Activated CD4-positive, alpha-beta T cell treated with anti-CD3 and anti-CD28 coated beads, Interleukin-2, amount 50 U/mL, for 1 hour (primary cell): ENCODE measurements around the gene KIF25.
"Not testable (repeated sequence)": the region's sequence is repeated elsewhere in the genome, so short reads cannot be mapped to it uniquely, and the experiment has no call there.

ENCODE experiments used
- DNase-seq: peaks from one replicate; pipeline ENCODE4 v3.0.0-alpha.2; 2020

Gene KIF25

DNA sequence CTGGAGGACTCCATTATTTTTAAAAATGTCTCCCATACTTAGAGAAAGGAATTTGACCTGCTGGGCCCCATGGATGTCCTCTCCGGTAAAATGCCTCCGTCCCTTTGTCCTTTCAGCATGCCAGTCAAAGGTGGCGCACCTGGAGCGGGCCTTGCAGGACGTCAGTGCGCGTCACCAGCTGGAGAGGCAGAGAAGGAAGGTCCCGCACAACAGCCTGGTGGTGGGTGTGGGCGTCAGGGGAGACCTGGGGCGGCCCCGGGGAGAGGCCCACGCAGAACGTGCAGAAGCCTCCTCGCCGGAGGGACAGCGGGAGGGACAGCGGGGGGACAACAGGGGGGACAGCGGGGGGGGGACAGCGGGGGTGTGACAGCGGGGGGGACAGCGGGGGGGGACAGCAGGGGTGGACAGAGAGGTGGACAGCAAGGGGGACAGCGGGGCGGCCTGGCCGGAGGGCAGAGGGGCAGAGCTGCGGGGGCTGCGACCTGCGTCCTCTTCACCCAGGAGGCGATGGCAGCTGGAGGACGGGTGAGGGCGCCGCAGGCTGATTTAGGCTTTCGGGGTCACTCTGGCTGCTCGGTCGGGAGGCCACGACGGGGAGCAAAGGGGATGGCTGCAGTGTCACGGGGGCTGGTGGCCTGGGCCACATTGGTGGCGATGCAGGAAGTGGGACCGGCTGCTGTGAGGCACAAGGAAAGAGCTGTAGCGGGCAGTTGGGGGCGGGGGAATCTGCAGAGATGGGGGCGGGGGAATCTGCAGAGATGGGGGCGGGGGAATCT lies 859 bp upstream of the KIF25 start:
- no peak for DNase-seq

DNA sequence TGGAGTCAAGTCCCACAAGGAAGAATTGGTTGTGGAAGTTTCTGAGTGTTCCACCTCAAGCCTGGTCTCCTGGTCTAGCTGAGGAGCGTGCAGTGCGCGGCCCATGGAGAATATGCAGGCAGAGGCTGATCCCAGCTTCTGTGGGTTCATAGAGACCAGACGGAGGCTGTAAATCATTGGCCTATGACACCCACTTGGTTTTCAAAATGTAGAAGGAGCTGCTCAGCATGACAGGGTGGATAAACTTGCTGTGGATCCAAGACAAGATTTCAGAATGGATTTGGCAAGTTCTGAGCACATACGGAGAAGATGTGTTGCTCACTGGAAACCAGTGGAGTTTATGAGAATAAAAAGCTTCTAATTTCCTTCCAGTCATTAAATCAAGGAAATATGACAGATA lies 744 bp downstream of the KIF25 start:
- no peak for DNase-seq

DNA sequence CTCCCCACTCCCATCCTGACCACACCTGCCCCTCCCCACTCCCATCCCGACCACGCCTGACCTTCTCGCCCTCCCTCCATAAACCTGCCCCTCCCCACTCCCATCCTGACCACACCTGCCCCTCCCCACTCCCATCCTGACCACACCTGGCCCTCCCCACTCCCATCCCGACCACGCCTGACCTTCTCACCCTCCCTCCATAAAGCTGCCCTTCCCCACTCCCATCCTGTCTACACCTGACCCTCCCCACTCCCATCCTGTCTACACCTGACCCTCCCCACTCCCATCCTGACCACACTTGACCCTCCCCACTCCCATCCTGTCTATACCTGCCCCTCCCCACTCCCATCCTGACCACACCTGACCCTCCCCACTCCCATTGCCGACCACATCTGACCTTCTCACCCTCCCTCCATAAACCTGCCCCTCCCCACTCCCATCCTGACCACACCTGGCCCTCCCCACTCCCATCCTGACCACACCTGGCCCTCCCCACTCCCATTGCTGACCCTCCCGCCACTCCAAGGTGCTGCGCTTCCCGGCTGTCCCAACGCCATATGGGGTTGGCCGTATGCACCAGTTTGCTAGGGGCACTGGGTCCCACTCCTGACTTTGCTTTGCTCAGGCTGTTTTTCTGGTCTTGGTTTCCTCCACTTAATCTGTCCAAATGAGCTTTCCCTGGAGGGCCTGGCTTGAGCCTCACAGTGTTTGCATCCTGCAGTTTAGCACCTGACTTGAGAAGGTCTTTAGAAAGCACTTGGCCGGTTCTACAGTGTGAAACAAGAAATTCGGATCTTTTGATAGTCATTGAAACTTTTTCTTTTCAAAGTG lies 2.9 kb downstream of the KIF25 start:
- no peak for DNase-seq

DNA sequence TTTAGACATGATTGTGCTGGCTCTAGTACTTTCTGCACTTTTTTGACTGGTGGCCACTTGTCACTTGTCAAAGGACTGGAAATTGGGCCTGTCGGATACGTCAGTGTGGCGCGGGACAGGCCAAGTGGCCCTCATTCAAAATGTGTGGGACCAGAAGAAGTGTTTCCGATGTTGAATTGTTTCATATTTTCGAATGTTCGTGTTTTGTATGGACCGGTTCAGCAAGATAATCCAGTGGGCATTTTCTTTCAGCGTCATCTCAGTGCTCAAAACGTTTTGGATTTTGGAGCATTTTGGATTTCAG lies 3.5 kb downstream of the KIF25 start:
- DNase-seq: no peak

DNA sequence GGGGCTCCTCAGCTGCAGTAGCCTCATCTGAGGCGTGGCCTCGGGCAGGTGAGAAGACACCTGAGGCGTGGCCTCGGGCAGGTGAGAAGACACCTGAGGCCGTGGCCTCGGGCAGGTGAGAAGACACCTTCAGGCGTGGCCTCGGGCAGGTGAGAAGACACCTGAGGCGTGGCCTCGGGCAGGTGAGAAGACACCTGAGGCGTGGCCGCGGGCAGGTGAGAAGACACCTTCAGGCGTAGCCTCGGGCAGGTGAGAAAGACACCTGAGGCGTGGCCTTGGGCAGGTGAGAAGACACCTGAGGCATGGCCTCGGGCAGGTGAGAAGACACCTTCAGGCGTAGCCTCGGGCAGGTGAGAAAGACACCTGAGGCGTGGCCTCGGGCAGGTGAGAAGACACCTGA lies 4.0 kb downstream of the KIF25 start:
- not testable (repeated sequence) for DNase-seq

DNA sequence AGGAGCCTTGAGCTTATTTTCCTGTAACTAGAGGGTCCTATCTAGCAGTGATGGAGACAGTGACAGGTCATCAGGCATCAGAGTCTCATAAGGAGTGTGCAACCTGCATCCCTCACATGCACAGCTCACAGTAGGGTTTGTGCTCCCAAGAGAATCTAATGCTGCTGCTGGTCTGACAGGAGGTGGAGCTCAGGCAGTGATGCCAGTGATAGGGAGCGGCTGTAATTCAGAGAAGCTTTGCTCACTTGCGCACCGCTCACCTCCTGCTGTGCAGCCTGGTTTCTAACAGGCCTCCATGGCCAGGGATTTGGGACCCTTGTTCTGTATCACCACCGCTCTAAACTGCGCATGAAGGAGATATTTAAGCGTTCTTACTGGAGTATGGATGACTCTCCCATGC lies 5.3 kb downstream of the KIF25 start:
- DNase-seq: no peak

DNA sequence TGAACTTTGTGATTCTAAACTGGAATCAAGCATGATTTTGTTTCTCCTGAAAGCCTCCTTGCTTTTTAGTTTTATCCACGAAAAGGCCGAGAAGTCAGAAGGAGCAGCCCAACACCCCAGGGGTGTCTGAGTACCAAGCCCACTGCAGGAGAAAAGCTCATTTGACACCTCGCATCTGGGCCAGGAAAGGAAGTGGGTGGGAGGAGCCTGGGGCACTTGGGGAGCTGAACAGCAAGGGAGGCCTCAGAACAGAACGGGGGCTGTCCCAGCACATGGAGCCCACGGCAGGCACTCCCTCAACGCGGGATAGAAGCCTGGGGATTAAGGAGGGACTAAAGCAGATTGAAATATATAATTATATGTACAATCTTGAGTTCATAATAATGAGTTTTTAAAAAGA lies 6.6 kb downstream of the KIF25 start:
- no peak for DNase-seq

DNA sequence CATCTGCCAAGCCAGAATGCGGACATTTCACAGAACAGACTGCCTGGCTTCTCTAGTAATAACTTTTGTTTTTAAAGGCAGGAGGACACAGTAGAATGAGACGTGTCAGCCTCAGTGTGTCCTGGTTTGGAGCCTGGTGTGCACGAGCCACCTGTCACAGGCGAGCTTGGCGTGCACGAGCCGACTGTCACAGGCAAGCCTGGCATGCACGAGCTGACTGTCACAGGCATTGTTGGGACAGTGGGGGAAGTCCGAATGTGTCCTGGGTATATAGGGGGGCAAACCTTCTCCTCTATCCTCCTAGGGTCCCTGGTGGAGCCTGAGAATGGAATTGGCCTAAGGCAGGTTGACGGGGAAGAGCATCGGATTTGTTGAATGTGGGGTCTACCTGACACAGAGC lies 7.5 kb downstream of the KIF25 start:
- DNase-seq: no peak

DNA sequence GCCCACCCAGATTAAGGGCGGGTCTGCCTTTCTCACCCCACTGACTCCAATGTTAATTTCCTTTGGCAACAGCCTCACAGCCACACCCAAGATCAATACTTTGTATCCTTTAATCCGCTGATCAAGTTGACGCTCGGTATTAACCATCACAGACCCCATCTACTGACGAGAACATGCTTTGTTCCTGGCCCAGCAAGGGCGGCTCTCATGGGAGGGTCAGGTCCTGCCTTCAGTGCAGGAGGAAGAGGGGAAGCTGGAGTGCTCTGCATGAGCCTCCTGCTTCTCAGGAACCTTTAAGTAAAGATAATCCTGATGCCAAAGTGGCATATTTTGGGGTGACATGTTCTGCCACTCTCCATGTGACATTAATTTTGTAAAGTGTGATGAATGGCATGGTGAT lies 8.3 kb downstream of the KIF25 start:
- no peak for DNase-seq

DNA sequence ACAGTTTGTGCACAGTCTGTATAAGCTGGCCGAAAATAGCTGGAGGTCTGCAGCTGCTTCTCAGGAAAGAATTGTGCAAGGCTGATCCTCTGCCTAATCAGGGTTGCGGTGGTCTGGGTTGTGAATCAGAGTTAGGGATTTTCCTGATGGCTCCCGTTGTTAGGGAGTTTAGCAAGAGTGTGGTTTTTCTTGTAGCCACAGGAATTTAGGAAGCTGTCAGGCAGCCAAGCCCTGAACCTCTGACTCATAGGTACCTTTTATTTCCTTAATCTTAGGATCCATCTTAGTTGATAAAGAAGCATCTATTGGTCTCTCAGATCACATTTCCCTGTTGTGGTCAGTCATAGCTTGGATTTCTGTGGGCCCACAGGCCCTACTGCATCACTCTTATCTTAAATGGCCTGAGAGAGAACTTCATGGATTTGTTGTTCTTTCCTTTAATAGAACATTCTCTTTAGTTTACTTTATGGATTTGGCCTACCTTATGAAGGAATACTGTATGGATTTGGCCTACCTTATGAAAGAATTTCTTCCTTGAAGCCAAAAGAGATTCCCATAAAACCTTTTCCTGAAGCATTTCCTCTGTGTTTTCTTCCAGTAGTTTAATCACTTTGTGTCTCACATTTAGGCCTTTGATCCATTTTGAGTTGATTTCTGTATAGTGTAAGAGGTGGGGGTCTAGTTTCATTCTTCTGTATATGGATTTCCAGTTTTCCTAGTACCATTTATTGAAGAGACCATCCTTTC lies 10.3 kb downstream of the KIF25 start:
- no peak for DNase-seq

DNA sequence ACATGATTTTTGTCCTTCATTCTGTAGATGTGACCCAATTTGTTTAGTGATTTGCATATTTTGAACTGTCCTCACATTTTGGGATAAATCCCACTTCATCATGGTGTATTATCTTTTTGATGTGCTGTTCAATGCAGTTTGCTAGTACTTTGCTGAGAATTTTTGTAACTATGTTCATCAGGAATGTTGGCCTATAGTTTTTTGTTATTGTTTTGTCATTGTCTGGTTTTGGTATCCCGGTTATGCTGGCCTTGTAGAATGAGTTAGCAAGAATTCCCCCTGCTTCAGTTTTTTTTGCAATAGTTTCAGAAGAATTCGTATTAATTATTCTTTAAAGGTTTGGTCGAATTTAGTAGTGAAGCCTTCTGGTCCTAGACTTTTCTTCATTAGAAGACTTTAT lies 11.9 kb downstream of the KIF25 start:
- DNase-seq: no peak

DNA sequence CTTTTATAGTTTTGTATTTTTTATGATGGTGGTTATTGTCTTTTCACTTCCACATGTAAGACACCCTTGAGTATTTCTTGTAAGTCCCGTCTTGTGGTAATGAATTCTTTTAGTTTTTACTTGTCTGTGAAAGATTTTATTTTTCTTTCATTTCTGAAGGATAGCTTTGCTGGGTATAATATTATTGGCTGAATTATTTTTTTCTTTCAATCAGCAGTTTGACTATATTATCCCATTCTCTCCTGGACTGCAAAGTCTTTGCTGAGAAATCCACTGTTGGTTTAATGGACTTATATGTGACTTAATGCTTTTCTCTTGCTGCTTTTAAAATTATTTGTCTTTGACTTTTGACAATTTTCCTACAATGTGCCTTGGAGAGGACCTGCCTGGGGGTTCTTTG lies 13.8 kb downstream of the KIF25 start:
- no peak for DNase-seq

DNA sequence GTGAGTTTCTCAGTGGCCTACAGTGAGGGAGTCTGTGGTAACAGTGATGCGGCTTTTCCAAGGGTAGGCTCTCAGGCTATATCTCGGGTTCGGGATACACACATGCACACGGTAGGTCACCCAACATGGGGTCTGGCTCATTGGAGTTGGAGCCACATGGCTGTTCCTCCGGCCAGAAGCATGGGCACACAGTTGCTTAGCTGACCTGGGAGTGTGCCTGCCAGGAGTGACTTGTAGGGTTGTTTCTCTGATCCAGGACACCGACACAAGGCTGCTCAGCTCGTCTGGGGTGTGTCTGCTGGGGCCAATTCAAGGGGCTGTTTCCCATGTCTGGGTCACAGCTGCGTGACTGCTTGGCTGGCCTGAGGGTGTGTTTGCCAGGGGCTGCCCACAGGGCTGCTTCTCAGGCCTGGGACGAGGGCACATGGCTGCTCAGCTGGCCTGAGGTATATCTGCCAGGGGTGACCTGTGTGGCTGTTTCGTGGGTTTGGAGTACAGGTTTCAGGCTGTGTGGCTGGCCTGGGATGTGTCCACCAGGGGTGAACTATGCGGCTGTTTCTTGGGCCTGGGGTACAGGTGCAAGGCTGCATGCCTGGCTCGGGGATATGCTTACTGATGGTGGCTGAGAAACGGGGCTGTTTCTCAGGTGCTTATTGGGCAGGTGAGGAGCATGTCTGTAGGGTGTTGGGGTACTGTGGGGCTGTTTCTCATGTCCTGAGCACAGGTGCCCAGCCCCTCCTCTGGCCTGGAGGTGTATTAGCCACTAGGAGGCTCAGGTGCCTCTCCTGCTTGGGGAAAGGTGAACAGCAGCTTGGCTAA lies 15.2 kb downstream of the KIF25 start:
- DNase-seq: no peak

DNA sequence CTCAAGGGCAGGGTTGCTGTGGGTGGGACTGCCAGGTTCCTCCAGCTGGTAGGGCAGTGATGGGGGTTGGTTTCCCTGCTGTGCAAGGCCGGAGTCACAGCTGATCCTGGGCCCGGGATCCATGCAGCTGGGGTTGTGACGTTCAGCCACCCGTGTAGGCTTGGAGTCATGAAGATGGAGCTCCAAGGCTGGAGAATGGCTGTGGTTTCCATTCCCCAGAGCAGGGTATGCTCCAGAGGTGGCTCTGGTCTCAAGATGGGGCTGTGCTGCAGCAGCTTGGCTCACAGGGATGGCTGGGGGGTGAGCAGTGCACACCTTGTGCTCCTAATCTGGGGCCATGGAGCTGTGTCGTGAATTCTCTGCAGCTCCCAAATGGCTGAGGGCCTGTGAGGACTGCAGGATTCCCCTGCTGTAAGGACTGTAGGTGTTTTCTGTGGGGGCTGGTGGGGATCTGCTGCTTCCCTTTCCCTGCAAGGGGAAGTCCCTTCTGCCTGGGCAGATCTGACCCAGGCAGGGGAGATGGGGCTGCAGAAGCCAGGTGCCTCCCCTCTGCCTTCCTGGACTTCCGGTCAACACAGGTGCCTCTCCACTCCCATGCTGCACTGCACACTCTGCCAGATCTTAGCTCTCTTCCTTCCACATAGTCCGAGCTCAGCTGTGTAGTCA lies 15.9 kb downstream of the KIF25 start:
- DNase-seq: no peak

DNA sequence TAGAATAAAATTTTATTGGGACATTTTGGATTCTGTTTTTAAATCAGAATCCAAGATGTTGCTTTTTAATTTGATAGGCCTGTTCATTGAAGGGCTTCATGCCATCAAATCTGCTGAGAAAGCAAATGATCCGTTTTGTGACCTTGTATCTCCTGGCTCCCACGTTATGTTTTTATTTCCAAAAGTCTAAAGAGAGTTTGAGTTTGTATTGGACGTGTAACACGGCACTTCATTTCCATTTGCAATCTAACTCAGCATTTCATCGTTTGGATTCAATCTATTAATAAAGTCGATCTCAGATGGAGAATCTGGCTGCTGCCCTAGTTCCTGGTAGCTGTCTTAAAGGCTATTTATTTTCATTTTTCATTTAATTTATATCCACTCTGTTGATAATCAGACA lies 17.0 kb downstream of the KIF25 start:
- DNase-seq: no peak

DNA sequence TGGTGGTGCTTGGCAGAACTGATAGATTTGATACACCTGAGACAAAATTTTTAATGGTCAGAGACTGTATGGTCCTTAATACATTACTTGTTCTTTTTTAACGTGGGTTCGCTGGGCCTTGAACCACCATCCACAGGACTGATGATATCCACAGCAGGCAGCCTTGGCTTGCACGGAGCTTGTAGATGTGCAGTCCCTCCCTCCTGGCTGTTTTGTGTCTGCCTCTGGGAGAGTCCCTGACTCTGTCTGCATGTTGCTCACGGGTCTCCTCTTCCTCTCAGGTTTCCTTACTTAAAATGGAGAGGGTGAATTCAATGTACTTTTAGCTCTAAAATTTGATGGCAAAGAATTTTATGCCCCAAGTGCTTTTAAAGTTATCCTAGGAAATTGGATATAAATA lies 17.5 kb downstream of the KIF25 start:
- no peak for DNase-seq

DNA sequence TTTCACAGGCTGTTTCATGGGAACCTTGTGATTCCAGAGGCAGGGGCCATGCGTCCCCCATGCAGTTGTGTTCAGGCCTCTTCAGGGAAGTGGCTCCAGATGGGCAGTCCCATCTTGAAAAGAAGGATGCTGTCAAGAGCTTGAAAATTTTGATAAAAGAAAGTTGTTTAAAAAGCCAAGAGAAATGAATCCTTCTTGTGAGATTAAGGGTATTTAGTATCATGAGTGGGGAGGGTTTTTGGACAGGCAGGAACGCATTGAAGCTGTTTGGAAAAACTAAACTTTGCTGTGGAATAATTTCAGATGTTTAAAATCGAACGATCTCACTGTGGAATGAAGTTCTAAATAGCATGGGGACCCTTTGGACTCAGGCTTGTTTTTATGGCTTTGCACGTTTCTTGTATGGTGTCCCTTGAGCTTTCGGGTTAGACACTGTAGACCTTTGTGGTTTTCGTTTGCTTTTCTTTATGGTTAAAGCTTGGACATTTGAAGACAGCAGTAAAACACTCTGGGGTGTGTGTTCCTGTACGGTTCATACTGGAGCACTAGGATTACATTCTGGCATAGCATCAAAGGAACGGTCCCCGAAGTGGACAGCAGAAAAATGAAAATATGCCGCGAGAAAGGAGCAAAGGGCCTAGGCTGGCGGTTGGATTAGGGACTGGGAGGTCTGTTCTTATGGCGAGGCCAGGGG lies 18.2 kb downstream of the KIF25 start:
- DNase-seq: no peak

DNA sequence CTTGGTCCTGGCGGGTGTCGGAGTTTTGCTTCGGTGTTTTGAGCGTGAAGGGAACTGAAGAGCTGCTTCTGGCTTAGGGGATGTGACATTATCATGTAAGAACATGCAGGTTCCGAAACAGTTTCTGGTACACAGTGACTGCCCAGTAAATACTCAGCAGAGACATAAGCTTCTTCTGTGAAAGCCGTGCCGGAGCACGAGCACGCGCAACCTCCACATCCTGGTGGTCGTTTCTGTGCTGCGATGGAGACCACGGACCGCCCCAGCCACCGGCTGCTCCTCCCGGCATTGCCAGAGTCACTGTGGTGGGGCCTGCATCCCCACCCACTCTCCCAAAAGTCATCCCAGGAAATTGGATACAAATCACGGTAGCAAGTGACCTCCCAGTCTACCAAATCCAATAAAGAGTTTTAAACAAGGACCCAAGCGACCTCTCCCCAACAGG lies 18.7 kb downstream of the KIF25 start:
- DNase-seq: no peak

DNA sequence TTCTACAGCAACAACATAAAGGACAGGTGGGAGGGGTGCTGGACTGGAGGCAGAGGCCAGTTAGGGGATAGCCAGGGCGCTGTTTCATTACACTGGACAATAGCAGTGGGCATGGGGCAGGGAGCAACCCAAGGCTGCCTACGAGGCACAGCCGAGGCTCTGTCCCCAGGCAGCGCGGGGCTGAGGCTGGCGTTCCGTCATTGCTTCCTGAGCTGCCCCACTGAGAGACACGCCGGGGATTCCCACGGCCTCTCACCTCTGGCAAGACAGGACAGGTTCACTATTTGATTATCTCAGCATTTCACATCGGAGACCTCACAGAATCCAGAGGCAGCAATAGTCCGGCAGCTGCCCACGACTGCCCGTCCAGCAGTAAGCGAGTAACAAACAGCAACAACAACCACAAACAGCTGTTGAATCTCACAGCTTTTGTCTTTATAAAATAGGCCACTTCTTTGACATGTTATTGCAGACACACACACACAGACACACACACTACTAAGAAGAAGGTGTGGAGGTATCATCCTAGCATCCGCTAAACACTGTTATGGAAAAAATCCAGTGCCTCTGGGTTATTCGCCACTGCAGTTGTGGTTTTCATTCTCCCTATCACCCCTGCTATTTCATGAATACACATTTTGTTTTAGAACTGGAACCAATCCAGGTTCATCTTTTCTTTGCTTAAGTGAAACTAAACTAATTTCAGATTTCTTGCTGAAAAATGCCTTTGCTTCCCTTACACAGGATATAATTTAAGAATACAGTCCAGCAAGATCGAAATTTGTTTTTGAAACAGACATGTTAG lies 19.5 kb downstream of the KIF25 start:
- DNase-seq: no peak

DNA sequence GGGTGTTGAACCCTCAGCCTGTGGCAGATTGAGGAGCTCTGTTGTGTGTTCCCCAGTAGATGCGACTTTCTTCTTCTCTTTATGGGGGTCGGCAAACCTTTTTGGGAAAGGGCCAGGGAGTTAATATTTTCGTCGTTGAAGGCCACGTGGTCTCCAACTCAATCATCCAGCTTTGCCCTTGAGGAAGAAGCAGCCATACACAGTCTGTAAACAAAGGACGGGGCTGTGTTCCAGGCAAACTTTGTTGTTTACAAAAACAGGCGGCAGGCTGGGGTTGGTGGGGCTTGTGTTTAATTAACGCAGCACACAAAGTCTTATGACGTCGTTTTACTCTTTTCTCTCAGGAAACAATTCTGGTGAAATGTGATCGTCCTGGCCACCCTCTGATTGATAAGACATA lies 20.2 kb downstream of the KIF25 start:
- no peak for DNase-seq

DNA sequence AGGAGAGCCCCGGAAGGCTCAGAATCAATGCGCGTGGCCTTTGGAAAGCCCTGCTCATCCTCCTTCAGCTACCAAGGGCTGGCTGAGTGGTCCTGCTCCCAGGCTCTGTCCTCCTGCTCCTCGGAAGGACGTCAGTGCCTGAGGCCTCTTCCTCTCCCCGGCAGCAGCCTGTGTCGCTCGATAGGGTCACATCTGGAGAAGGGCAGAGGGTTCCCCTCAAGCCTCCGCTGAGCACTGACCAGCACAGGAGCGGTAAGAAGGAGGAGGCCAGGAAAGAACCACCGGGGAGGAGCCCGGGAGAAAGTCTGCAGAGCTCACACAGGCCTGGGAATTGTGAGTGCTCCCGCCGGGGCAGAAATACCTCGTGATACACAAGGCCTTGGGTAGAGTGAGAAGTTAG lies 21.2 kb downstream of the KIF25 start:
- no peak for DNase-seq
